GM19239 (cell line): ENCODE results near the gene CYBB.
"Not testable (repeated sequence)": the region's sequence is repeated elsewhere in the genome, so short reads cannot be mapped to it uniquely, and the experiment has no call there.

ENCODE experiments used
- DNase-seq: peaks from one replicate; pipeline ENCODE4 v3.0.0; 2011; ENCODE audit warnings: low spot score; ENCODE audit not compliant: insufficient read length
- FAIRE-seq: peaks from 2 replicates; lab custom pipeline; 2011; peaks lifted over from hg19 to GRCh38; lab: Jason Lieb, UNC

Gene CYBB

DNA sequence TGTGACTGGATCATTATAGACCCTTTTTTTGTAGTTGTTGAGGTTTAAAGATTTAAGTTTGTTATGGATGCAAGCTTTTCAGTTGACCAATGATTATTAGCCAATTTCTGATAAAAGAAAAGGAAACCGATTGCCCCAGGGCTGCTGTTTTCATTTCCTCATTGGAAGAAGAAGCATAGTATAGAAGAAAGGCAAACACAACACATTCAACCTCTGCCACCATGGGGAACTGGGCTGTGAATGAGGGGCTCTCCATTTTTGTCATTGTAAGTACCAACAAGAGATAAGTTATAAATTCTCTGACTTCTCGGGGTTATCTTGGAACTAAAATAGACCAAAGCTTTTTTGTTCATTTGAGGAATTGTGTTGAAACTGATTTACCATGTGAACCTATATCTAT is at the start of gene CYBB:
CYBB (plus strand) TSS at position 203 of the 400 bp plus-strand sequence; CDS start at position 222, 19 bp downstream.
- peak; percentile 99 for FAIRE-seq

DNA sequence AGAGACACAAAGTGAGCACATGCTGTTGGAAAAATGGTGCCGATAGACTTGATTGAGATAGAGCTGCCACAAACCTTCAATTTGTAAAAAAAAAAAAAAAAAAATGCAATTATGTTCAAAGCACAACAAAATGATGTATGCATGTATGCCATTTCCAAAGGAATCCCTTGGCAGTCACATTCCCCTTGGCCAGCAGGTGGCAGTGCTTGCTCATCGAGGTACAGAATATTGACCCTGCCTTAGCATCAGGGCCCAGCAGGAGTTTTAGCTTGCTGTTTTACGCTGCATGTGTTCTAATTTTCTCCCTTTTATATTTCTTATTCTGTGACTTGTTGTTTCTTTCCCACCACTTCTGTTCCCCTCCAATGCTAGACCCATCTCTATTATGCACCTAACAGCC is 34.5 kb upstream of the CYBB start:
- FAIRE-seq (no peak), DNase-seq (no peak)

More for the DNA sequence above, at the start of gene CYBB:
- DNase-seq: no peak

DNA sequence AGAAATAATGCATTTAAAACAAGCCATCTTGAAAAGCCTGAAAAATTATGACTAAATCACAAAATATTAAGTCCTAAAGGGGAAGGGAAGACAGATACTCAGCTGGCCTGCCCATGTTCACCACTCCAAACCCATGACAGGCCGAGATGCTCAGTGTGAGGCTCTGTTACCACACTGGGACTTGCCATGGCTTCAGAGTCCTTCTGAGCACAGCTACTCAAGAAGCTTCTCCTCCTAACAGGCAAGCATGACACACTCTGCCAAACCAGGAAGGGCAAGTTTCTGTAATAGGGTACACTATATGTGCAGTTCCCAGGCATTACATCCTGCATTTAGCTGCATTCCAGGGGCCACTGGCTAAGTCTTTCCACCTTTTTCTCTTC is 34.0 kb upstream of the CYBB start:
- FAIRE-seq: no peak
- DNase-seq: no peak

DNA sequence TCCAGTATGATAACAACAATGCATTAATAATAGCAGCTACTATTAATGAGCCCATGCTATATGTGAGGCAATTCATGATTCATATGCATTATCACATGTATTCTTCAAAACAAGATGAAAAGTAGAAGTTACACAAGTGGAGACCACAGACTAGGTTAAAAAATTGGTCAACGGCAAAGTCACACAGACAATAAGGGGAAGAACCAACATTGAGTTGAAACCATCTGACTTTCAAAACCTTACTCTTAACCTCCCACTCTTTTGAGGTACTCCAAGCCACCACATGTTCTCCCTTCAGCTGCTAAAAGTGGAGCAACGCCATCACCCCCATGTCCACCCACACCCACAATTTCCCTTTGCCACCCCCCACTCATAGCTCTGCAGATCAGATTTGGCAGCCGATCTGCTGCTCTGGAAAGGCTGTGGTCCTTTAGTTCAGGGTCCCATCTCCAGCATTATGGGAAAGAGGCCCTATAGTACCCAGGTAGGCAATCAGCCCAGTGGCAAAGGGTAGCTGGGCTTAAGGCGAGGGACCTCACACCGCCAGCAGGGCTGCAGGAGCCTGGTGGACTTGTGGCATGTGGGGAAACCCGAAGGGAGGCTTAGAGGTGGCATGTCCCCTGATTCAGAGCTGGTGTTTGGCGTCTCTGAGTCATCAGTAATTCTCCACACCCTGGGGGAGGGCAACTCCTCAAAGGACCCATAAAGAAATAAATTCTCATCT is 33.5 kb upstream of the CYBB start:
- FAIRE-seq (peak; percentile 100), DNase-seq (no peak)

DNA sequence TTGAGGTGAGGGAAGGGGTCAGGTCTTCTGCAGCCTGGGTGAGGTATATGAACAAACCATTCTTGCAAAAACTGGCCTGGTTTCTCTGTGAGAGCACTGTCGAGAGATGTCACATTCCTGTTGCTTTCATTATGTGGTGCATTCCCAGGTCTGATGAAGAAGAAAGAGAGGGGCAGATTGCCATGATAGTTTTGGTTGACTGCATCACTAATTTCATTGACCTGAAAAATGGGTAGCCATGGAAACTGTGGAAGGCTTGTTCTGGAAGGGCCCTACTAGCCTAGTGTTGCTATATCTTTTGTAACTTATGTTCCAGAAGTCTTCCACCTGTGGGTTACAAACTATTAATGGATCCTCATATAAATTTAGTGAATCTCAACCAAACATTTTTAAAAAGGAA is 32.9 kb upstream of the CYBB start:
- DNase-seq (no peak), FAIRE-seq (no peak)

DNA sequence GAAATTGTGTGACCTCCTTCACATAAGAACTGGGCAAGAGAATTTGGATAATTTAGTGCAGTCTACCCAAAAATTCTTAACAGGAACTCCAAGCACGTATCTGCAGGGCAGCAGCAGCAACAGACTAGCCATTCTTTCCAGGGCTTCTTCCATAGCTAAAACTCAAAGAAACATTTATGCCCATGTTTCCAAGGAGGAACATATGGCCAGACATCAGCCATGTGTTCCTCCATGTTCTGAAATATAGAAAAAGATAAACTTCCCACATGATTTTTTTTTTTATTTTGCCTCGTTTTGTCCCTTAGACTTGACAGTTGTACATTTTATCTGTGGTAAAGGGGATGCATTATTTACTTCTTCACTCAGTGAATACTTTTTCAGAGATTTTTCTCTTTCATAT is 27.6 kb upstream of the CYBB start:
- peak; percentile 61 for FAIRE-seq

DNA sequence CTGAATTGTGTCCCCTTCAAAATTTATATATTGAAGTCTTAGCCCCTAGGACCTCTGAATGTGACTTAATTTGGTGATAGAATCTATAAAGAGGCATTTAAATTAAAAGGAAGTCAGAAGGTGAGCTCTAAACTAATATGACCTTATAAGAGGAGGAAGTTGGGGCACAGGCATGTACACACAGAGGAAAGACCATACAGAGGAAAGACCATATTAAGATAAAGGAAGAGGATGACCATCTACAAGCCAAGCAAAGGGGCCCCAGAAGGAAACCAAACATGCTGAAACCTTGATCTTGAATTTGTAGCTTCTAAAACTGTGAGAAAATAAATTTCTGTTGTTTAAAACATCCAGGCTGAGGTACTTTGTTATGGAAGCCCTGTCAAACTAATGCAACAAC is 26.9 kb upstream of the CYBB start:
- DNase-seq (no peak), FAIRE-seq (no peak)

More for the DNA sequence above, 27.6 kb upstream of the CYBB start:
- no peak for DNase-seq

DNA sequence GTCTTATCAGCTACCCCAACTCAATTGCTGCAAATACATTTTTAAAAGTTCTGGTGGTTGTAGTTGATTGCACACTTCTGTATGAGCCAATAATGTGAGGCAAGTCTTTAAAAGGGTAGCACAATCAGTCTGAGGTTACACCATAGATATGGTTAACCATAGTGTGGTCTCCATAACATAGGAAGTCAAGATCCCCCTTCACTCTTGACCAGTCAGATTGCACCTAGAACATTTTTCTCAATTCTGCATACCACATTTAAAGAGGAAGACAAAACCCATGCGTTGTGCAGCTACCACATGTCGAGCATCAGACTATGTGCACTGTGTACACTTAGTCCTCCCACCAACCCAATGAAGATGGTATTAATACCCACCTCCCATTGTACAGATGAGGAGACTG is 26.5 kb upstream of the CYBB start:
- FAIRE-seq: peak; percentile 87
- no peak for DNase-seq

DNA sequence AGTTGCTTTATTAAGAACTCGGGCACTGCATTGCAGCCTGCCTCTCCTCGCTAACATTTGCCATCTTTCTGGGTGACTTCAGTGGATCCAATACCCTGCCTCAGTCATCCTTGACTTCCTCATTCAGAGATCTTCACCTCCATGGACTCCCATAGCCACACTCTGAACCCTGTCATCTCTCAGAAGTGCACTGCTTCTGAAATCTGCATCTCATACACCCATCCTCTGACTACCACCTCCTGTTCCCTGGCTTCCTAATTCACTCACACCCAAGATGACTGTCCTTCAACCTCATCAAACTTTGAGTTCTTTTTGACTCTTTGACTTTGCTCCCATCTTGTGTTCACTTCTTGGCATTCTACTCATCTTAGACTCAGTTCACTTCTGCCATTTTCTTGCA is 25.3 kb upstream of the CYBB start:
- no peak for DNase-seq
- FAIRE-seq: no peak

DNA sequence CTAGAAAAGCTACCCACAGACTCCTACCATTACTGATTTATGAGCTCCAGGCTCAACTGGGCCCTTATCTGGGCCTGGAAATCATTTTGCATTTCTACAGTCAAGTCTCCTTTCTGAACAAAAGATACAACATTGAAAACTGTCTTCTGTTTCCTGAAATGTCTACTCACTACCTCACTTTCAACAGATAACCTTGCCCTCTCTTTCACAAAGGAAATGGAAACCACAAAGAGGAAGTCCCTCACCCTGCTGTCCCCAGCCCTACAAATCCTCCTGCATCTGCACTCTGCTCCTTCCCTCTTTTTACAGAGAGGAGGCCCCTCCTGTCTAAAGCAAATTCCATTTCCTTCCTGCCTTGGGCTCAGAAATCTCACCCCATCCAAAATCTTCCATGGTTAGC is 24.8 kb upstream of the CYBB start:
- DNase-seq (no peak), FAIRE-seq (peak; percentile 99)

DNA sequence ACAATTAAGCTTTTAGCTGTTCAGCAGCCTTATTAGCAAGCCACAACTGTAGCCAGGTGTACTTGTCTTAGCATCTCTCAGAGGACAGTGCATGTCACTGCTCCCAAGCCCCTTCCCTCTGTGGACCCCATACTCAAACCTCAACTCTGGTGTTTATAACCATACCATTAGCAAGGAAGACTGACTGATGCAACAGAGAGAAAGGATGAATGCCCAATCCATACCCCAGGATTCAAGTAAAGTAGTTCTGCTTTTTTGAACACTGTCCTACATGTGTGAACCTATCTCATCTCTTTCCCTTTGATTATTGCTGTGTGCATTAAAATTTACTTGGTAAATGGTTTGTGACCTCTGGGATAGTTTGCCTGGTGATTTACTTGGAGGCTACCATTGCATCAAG is 22.8 kb upstream of the CYBB start:
- DNase-seq (no peak), FAIRE-seq (no peak)

DNA sequence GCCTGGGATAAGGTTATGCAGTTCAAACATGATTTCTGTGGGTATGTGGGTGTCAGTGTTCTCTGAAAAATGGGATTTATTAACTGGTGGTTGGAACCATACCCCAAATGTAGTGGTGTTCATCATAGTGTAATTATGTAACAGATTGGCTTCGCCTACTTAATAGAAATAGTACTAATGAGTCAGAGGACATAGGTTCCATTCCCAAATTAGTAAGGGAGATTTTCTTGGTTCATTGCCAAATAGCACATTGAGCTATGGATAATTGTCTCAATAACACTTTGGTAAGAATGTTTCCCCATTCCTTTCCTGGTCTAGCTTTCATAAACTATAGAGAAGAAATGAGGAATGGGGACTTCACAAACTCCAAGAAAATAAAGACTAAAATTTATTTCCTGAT is 20.5 kb upstream of the CYBB start:
- FAIRE-seq (peak; percentile 52), DNase-seq (no peak)

DNA sequence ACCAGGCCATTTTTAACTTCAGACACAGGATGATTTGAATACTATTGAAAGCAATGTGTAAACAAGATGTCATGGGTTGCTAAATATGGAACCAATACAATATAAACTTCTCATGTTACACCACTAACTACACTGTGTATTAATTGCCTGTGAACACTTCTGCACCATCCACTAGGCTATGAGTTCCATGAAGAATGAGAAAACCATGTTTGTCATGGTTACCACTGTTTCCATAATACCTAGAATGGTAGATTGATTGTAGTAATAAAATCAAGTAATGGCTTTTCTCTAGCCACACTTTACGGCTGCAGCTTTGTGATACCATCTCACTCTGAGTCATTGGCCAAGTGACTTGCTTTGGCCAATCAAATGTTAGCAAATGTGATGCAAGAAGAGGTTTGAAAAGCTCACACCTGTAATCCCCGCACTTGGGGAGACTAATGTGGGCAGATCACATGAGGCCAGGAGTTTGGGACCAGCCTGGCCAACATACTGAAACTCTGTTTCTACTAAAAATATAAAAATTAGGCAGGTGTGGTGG is 19.9 kb upstream of the CYBB start:
- peak; percentile 72 for FAIRE-seq
- DNase-seq: no peak

DNA sequence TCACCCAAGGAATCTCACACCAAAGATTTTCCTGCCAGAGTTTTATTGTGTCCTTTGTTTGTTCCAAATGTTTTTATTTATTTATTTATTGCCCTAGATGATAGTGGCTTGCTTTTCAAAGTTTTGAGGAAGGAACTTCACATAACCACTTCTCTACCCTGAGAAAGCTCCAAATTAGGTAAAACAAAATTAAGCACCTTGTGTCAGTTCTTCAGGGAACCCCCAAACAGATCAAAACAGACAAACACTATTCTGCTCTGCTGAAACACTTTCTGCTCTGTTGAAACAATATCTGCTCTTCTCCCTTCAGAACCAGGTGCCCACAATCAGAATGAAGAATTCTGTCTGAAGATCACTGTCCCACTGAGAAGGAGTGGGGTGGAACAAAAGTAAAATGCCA is 16.5 kb upstream of the CYBB start:
- DNase-seq: no peak
- no peak for FAIRE-seq

DNA sequence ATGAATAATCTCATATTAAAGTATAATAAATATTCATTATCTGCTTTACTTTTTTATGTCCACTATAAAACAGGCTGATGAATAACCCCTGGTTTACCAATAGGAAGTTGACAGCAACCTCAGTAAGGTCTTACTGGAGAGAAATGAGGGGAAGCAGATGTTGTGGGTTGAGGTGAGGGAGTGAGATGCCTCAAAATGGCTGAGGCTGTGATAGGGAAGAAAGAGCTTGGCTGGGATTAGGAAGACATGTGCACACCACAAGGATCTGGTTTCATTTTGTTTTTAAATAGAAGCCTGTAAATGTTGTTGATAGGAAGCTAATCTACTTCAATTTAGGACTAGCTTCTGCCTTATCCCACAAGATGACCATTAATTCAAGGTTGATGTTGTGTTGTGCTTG is 14.4 kb upstream of the CYBB start:
- no peak for DNase-seq
- FAIRE-seq: peak; percentile 90

DNA sequence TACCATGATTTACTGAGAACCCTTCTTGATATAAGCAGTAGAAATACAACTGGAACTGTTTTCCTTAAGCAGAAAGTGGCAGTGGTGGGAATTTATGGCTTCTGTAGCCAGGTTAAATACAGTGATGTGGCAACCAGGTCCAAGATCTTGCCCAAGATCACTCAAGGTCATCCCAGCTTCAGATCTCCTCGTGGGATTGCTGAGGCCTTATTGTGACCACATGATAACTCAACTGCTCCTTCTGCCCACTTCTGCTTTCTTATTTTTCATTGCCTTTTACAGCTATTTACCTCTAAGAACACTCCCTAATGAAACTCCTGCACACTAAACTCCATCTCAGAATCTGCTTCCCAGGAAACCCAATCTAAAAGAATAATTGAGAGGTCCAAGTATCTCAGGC is 12.4 kb upstream of the CYBB start:
- FAIRE-seq (no peak), DNase-seq (no peak)

DNA sequence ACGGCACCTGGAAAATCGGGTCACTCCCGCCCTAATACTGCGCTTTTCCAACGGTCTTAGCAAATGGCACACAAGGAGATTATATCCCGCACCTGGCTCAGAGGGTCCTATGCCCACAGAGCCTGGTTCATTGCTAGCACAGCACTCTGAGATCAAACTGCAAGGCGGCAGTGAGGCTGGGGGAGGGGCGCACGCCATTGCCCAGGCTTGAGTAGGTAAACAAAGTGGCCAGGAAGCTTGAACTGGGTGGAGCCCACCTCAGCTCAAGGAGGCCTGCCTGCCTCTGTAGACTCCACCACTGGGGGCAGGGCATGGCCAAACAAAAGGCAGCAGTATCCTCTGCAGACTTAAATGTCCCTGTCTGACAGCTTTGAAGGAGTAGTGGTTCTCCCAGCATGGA is 11.0 kb upstream of the CYBB start:
- DNase-seq, FAIRE-seq: not testable (repeated sequence)

DNA sequence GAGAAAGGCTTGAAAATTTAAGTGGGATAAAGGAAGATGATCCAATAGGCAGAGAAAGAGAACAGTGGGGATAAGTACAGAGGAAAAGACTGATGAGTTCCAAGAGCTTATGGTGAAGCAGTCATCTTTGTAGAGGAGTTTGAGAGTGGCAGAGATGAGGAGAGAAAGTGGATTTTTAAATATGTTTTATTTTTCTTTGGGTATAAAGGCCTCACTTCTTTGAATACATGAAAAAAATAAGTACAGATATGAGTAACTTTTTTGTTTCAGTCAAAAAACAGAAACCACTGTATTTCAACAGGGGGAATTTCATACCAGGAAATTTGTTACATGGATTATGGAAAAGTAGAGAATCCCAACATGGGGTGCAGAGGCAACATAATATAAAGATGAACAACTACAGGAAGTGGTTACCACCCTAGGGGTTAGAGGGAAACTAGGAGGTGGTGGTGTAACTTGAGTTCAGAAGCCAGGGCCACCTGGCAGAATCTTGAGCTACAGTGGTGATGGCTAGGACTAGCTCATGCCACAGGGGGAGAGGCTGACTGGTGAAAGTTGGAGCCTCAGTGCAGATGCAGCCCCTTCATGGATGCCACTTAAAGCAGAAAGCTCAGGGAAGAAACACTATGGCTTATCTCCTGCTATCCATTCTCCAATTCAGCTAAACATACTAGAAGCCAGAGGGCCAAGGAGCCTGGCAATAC is 3.4 kb upstream of the CYBB start:
- DNase-seq (no peak), FAIRE-seq (peak; percentile 97)

DNA sequence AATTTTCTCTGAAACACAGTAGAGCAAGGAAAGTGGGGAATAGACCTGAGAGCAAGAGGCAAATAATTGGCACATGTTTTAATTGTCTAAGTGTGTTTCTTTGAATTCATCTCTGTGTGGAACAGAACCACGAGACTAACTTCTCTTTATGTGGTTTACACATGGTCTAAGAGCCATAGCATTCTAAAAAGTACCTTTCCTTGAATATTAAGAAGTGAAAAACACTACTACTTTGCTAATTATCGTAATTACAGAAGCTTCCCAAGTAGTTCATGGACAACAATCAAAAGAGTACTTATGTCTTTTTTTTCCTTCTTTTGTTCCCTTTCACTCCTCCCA is 2.9 kb upstream of the CYBB start:
- FAIRE-seq: no peak
- no peak for DNase-seq

DNA sequence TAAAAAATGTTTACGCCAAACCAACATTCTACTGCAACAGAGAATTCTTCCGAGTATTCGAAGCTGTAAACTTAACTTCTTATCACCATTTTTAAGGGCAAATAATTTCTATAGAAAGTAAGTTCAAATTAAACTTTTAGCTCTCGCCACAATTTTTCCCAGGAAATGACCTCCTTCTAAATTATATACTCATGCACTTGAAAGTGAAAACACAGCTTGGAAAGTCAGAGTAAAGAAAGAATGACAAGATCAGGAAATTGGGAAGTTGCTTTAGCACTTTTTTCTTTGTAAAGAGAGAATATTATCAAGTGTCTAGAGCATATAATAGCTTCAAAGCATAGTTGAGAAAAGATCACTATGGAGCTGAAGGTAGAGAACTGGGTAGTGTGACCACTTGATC is 1.2 kb downstream of the CYBB start:
- DNase-seq (no peak), FAIRE-seq (peak; percentile 83)

DNA sequence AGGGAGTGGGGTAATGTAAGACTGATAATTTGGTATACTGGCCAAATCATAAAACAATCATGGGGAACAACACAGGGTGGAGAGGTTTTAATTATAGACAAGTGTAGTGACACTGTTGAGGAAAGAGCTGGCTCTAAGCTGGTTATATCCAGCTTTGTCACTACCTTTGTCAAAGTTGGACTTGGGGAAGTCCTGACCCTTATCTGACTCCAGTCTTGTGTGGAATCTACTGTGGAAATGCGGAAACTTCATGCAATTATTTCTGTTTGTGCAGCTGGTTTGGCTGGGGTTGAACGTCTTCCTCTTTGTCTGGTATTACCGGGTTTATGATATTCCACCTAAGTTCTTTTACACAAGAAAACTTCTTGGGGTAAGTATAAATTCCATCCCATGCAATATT is 2.0 kb downstream of the CYBB start:
- FAIRE-seq: no peak

DNA sequence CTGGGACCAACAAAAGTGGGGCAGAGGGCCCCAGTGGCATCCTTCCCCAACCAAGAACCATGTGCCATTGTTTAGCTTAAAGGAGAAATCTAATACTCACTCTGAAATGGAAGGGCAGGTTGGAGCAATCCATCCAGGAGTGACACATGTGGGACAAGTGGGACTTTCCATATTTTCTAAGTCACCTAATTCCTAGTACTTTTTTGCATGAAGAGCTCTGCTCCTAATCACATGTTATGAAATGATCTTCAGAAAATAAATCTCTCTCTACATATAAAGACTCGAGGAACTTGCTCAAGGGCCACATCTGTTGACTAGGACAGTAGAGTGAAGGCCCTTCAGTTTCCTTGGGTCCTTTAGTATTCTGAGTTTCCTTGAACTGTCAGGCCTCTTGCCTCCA is 2.5 kb downstream of the CYBB start:
- no peak for DNase-seq
- FAIRE-seq: no peak

More for the DNA sequence above, 2.0 kb downstream of the CYBB start:
- no peak for DNase-seq
